Panc1 (cell line): Measurements from ENCODE around the gene COMMD2. TPM values are rescaled to one million over a fixed set of nuclear protein-coding genes. Genes with fewer than 3 reads are reported as not detected.

Experiments
- ATAC-seq: fragments of 200-7000 bp; cut with Tn5 transposase; 2 replicates; pipeline ENCODE4 v1.9.1; 2020; ENCODE audit warnings: mild to moderate bottlenecking, moderate library complexity
- BruUV-seq: library from RNA; stranded (reverse); fragments of 400-500 nt; replicated peaks from 2 replicates; lab custom pipeline; 2021; lab: Mats Ljungman, UMichigan
- CTCF ChIA-PET: fragments of 300-600 bp; sonication (Branson Sonifier 250); formaldehyde crosslinking; loops from one replicate; lab custom pipeline; 2022; ENCODE audit warnings: antibody characterized with exemption; lab: Charles Lee
- POLR2A ChIA-PET: fragments of 300-600 bp; sonication (Branson Sonifier 250); formaldehyde crosslinking; loops from one replicate; lab custom pipeline; 2022; ENCODE audit warnings: antibody characterized with exemption; lab: Charles Lee
- DNase-seq: peaks from one replicate; pipeline ENCODE4 v3.0.0-alpha.2; 2010; ENCODE audit warnings: low read depth, low spot score
- H3K27ac ChIP-seq: 2 replicates; pipeline ENCODE4 v1.5.1; 2011; ENCODE audit warnings: mild to moderate bottlenecking, low read length, inconsistent platforms
- H3K27me3 ChIP-seq: fragments of 200-500 bp; sonication (Bioruptor generic); 2 replicates; pipeline ENCODE4 v1.6.0; 2014; ENCODE audit warnings: low read length, inconsistent platforms; ENCODE audit not compliant: control insufficient read depth, insufficient read depth
- H3K36me3 ChIP-seq: fragments of 200-500 bp; sonication (Bioruptor generic); 2 replicates; pipeline ENCODE4 v1.5.1; 2014; ENCODE audit warnings: inconsistent platforms, mild to moderate bottlenecking, low read length, moderate library complexity; ENCODE audit not compliant: control insufficient read depth, insufficient read depth
- H3K4me1 ChIP-seq: 2 replicates; pipeline ENCODE4 v1.5.1; 2011; ENCODE audit warnings: inconsistent platforms, mild to moderate bottlenecking, low read length, moderate library complexity; ENCODE audit not compliant: control insufficient read depth, insufficient read depth
- H3K4me3 ChIP-seq, 2 experiments: 2 replicates each; pipeline ENCODE4 v1.5.1; 2011 to 2012; ENCODE audit warnings: low read depth in 2 of 2, low read length in 2 of 2, mild to moderate bottlenecking in 2 of 2, inconsistent platforms in 1 of 2, moderate library complexity in 1 of 2
- H3K9me3 ChIP-seq: fragments of 200-500 bp; sonication (Bioruptor generic); 2 replicates; pipeline ENCODE4 v1.5.1; 2014; ENCODE audit warnings: low read depth, mild to moderate bottlenecking, inconsistent platforms, low read length, moderate library complexity; ENCODE audit not compliant: control insufficient read depth, insufficient read depth
- POLR2AphosphoS5 ChIP-seq: IDR thresholded peaks from 2 replicates; pipeline ENCODE4 v1.6.1; 2012; ENCODE audit warnings: mild to moderate bottlenecking, low read depth, low read length, moderate library complexity
- SIN3A ChIP-seq: IDR thresholded peaks from 2 replicates; pipeline ENCODE4 v1.6.1; 2012; ENCODE audit warnings: low read depth, mild to moderate bottlenecking, low read length, moderate library complexity, borderline replicate concordance; ENCODE audit not compliant: insufficient read depth
- TCF7L2 ChIP-seq: IDR thresholded peaks from 2 replicates; pipeline ENCODE4 v1.6.1; 2011; ENCODE audit warnings: mild to moderate bottlenecking, low read depth, low read length, inconsistent platforms
- in situ Hi-C: cut with HindIII; loops from 2 replicates; pipeline ENCODE4 v1.10.0; 2016; ENCODE audit warnings: low sequenced_read_pairs, low pct_unique_long_range_greater_than_20kb
- intact Hi-C: fragments of 100-400 bp; cut with micrococcal nuclease; formaldehyde crosslinking; loops from one replicate; pipeline ENCODE4 v1.10.0; 2022; ENCODE audit not compliant: unreplicated experiment
- total RNA-seq: library from RNA; stranded (reverse); gene quantifications from one replicate; pipeline ENCODE4 v1.2.1, GENCODE V29; 2021; ENCODE audit not compliant: unreplicated experiment
- TF ChIP-seq, protein P1 (sequence below): fragments of 450-650 bp; IDR thresholded peaks from 2 replicates; pipeline ENCODE4 v1.5.1; 2017; ENCODE audit warnings: mild to moderate bottlenecking
- TF ChIP-seq, protein P2 (sequence below), 2 experiments: IDR thresholded peaks; 2 replicates each; pipeline ENCODE4 v1.6.1; 2011 to 2012; ENCODE audit warnings: low read depth in 2 of 2, control low read depth in 1 of 2, low read length in 1 of 2, mild to moderate bottlenecking in 1 of 2, moderate library complexity in 1 of 2; ENCODE audit not compliant: insufficient read depth in 1 of 2

Gene COMMD2
- total RNA-seq, 1 experiment from 2014 or later: 70.2 TPM

DNA sequence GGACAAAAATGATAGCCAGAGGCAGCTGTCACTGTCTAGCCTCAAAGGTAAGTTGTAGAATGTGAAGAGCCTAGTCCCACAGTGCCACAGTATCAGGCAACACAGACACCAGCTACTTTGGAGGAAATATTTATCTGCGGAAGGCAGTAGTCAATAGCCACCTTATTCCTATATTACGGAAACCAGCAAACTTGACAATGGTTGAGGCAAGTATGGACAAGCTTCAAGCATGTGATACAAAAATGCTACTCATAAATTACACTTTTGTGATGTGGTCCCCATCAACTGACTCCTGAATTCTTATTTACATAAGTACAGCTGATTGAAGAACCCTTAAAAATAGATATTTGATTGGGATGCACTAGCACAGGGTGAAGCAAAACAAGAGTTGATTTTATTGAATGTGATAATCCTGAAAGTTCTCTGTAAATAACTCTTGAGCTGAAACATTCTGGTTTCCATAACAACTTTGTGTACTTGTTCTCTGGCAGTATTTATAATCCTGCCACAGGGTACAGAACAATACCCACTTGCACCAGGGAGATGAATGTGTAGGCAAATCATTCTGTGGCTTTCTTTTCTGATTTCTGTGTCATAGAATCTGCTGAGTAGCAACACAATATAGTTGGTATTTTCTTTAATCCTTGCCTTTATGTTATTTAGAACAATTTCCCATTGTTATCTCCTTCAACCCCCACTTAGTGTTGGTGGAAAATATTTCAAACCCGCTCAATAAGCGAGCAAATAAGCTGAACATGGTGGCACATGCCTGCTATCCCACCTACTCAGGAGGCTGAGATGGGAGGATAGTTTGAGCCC is 40.4 kb upstream of the COMMD2 start, which contains the start of gene ANKUB1:
Gene ANKUB1, minus strand, starts transcription at position 103 of the 819 bp plus-strand sequence. CDS start 188 bp downstream, outside the sequence.
- in situ Hi-C loops (no loop called here), intact Hi-C loops (no loop called here)
- CTCF ChIA-PET: interaction anchor here (1.4 kb wide), 1 partner anchor 21 kb away, joined by 4 read pairs; no protein-coding TSS in a partner anchor
- Histone ChIP-seq H3K36me3 (no peaks in the 10 kb centered on the region), H3K4me3 (no peak within 1 kb of the TSS), H3K4me1 (no peaks in the 10 kb centered on the region), H3K27ac (no peak within 1 kb of the TSS), H3K9me3 (no peaks in the 10 kb centered on the region), H3K27me3 (peaks cover 4% of the 10 kb centered on the region; the same call in 1 of the 2 replicates)
- TF ChIP-seq SIN3A (no peak), POLR2AphosphoS5 (no peak), TCF7L2 (no peak)
- TF ChIP-seq, protein P1, sequence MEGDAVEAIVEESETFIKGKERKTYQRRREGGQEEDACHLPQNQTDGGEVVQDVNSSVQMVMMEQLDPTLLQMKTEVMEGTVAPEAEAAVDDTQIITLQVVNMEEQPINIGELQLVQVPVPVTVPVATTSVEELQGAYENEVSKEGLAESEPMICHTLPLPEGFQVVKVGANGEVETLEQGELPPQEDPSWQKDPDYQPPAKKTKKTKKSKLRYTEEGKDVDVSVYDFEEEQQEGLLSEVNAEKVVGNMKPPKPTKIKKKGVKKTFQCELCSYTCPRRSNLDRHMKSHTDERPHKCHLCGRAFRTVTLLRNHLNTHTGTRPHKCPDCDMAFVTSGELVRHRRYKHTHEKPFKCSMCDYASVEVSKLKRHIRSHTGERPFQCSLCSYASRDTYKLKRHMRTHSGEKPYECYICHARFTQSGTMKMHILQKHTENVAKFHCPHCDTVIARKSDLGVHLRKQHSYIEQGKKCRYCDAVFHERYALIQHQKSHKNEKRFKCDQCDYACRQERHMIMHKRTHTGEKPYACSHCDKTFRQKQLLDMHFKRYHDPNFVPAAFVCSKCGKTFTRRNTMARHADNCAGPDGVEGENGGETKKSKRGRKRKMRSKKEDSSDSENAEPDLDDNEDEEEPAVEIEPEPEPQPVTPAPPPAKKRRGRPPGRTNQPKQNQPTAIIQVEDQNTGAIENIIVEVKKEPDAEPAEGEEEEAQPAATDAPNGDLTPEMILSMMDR: no peak
- TF ChIP-seq, protein P2, sequence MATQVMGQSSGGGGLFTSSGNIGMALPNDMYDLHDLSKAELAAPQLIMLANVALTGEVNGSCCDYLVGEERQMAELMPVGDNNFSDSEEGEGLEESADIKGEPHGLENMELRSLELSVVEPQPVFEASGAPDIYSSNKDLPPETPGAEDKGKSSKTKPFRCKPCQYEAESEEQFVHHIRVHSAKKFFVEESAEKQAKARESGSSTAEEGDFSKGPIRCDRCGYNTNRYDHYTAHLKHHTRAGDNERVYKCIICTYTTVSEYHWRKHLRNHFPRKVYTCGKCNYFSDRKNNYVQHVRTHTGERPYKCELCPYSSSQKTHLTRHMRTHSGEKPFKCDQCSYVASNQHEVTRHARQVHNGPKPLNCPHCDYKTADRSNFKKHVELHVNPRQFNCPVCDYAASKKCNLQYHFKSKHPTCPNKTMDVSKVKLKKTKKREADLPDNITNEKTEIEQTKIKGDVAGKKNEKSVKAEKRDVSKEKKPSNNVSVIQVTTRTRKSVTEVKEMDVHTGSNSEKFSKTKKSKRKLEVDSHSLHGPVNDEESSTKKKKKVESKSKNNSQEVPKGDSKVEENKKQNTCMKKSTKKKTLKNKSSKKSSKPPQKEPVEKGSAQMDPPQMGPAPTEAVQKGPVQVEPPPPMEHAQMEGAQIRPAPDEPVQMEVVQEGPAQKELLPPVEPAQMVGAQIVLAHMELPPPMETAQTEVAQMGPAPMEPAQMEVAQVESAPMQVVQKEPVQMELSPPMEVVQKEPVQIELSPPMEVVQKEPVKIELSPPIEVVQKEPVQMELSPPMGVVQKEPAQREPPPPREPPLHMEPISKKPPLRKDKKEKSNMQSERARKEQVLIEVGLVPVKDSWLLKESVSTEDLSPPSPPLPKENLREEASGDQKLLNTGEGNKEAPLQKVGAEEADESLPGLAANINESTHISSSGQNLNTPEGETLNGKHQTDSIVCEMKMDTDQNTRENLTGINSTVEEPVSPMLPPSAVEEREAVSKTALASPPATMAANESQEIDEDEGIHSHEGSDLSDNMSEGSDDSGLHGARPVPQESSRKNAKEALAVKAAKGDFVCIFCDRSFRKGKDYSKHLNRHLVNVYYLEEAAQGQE (IDR thresholded peaks at IDR 0.05; ENCODE audit: insufficient read depth in 1 of 2, low read depth in 2 of 2, low read length in 1 of 2): no peak
- BruUV-seq: no TSS peak
- DNase-seq (no peak), ATAC-seq (no peak)
- POLR2A ChIA-PET: no interaction called here

DNA sequence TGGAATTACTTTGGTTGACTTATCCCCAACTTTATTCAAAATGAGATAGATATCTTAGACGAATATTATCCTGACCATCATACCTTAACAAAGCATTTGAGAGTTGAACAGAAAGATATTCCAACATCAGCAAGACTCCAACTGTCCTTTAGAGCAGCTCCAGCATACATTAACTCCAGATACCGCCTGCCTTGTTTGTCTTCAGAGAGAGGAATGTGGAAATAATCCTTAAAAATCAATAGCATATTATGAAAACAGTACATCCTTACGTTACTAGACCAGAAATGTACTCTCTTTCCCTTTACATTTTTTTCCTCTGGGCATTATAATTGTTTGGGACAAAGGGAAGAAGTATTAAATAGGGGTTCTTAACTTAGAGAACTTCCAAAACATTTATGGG is 38.4 kb upstream of the COMMD2 start:
- DNase-seq (no peak), ATAC-seq (no peak)
- TF ChIP-seq SIN3A: no peak
- TF ChIP-seq POLR2AphosphoS5: no peak
- TF ChIP-seq TCF7L2: no peak
- TF ChIP-seq, protein P1: no peak
- TF ChIP-seq, protein P2 (IDR thresholded peaks at IDR 0.05; ENCODE audit: insufficient read depth in 1 of 2, low read depth in 2 of 2, low read length in 1 of 2): no peak
- Histone ChIP-seq H3K27ac (no peak overlapping the region), H3K27me3 (peaks cover 4% of the 10 kb centered on the region; the same call in 1 of the 2 replicates), H3K4me1 (no peaks in the 10 kb centered on the region), H3K36me3 (no peaks in the 10 kb centered on the region), H3K4me3 (no peak overlapping the region), H3K9me3 (no peaks in the 10 kb centered on the region)
- intact Hi-C loops: no loop called here
- POLR2A ChIA-PET: no interaction called here
- in situ Hi-C loops: no loop called here
- CTCF ChIA-PET: no interaction called here
- BruUV-seq: no TSS peak
